Duodenal mucosa (tissue), 2 donors: ENCODE results near the gene DOCK4.

Experiments used
- H3K27ac ChIP-seq: one replicate; pipeline ENCODE4 v1.7.0; 2013; ENCODE audit warnings: low read depth, low read length
- H3K27me3 ChIP-seq, 2 donors: one replicate each; pipeline ENCODE4 v1.7.0; 2013; ENCODE audit warnings: low read length in 2 of 2, control low read depth in 1 of 2; ENCODE audit not compliant: insufficient read depth in 2 of 2, control insufficient read depth in 1 of 2
- H3K36me3 ChIP-seq, 2 donors: one replicate each; pipeline ENCODE4 v1.7.0; 2013; ENCODE audit warnings: low read length in 2 of 2, control low read depth in 1 of 2; ENCODE audit not compliant: insufficient read depth in 2 of 2, control insufficient read depth in 1 of 2
- H3K4me1 ChIP-seq, 2 donors: one replicate each; pipeline ENCODE4 v1.7.0; 2013; ENCODE audit warnings: low read length in 2 of 2, control low read depth in 1 of 2; ENCODE audit not compliant: insufficient read depth in 2 of 2, control insufficient read depth in 1 of 2
- H3K4me3 ChIP-seq, 2 donors: one replicate each; pipeline ENCODE4 v1.7.0; 2013; ENCODE audit warnings: low read length in 2 of 2, low read depth in 1 of 2
- H3K9ac ChIP-seq, 2 donors: one replicate each; pipeline ENCODE4 v1.7.0; 2013; ENCODE audit warnings: low read length in 2 of 2, low read depth in 1 of 2
- H3K9me3 ChIP-seq, 2 donors: one replicate each; pipeline ENCODE4 v1.7.0; 2013; ENCODE audit warnings: low read length in 2 of 2, control low read depth in 1 of 2; ENCODE audit not compliant: control insufficient read depth in 1 of 2

Gene DOCK4

GRCh38 chr7:112005205-112005775 lies 200.9 kb downstream of the DOCK4 start:
- Histone ChIP-seq H3K27ac (no peak overlapping the region), H3K4me3 (no peak overlapping the region), H3K36me3 (no peaks in the 10 kb centered on the region), H3K4me1 (no peaks in the 10 kb centered on the region), H3K9ac (no peak overlapping the region), H3K9me3 (no peaks in the 10 kb centered on the region), H3K27me3 (no peaks in the 10 kb centered on the region)

GRCh38 chr7:112001091-112001826 lies 204.9 kb downstream of the DOCK4 start:
- no peaks in the 10 kb centered on the region for H3K36me3 ChIP-seq
- H3K27ac ChIP-seq: no peak overlapping the region
- H3K27me3 ChIP-seq: no peaks in the 10 kb centered on the region
- H3K4me1 ChIP-seq: no peaks in the 10 kb centered on the region
- H3K9ac ChIP-seq: no peak overlapping the region
- no peak overlapping the region for H3K4me3 ChIP-seq
- no peaks in the 10 kb centered on the region for H3K9me3 ChIP-seq

GRCh38 chr7:111998326-111998725 lies 207.9 kb downstream of the DOCK4 start:
- H3K9ac ChIP-seq: no peak overlapping the region
- no peaks in the 10 kb centered on the region for H3K27me3 ChIP-seq
- H3K4me3 ChIP-seq: no peak overlapping the region
- H3K4me1 ChIP-seq: no peaks in the 10 kb centered on the region
- no peaks in the 10 kb centered on the region for H3K9me3 ChIP-seq
- no peak overlapping the region for H3K27ac ChIP-seq
- H3K36me3 ChIP-seq: no peaks in the 10 kb centered on the region

DNA sequence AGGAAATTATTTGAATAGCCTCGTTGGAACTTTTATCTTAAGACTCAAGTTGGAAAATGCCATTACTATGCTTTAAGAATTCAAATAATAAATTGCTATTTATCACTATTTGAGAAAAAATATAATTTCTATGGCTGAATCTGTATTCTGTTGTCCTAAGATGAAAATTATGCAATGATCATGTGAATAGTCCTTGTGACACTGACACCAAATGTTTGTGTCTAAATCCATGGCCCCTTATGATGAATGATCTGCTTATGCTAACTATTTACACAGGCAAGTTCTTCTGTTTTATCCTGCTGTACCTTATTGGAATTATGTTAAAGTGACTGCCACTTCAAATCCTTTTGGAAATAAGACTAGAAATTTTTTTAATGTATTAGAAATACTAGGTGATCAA lies 208.7 kb downstream of the DOCK4 start:
- H3K36me3 ChIP-seq: no peaks in the 10 kb centered on the region

DNA sequence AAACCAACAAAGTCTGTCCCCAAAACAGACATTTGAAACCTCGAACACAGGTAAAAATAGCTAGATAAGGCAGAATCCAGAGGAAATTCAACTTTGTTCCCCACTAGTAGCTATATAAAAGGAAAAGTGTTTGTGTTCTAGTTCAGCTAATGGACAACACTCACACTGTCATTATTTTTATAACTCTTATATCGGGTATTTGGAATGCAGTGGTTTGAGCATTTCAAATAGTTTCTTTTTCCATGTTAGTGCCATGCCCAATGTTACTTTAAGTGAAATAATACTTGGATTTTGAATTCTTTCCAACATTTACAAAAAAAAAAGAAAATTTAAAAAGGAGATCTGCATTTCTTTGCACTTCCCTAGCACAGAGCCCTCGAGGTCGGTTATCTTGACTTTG lies 213.6 kb downstream of the DOCK4 start:
- H3K9me3 ChIP-seq: no peaks in the 10 kb centered on the region
- no peaks in the 10 kb centered on the region for H3K36me3 ChIP-seq
- H3K4me1 ChIP-seq: no peaks in the 10 kb centered on the region
- no peak overlapping the region for H3K27ac ChIP-seq
- H3K9ac ChIP-seq: no peak overlapping the region
- no peak overlapping the region for H3K4me3 ChIP-seq
- H3K27me3 ChIP-seq: no peaks in the 10 kb centered on the region

More for the DNA sequence above, 208.7 kb downstream of the DOCK4 start:
- no peaks in the 10 kb centered on the region for H3K9me3 ChIP-seq
- H3K27me3 ChIP-seq: no peaks in the 10 kb centered on the region
- H3K4me1 ChIP-seq: no peaks in the 10 kb centered on the region
- H3K9ac ChIP-seq: no peak overlapping the region
- H3K27ac ChIP-seq: no peak overlapping the region
- H3K4me3 ChIP-seq: no peak overlapping the region

- H3K27ac ChIP-seq: no peak overlapping the region
- no peaks in the 10 kb centered on the region for H3K27me3 ChIP-seq
- H3K4me3 ChIP-seq: no peak overlapping the region
- H3K4me1 ChIP-seq: no peaks in the 10 kb centered on the region
- H3K9me3 ChIP-seq: no peaks in the 10 kb centered on the region
- H3K9ac ChIP-seq: no peak overlapping the region
- no peaks in the 10 kb centered on the region for H3K36me3 ChIP-seq
Observed at GRCh38 chr7:111990643-111991042, 215.6 kb downstream of the DOCK4 start.

DNA sequence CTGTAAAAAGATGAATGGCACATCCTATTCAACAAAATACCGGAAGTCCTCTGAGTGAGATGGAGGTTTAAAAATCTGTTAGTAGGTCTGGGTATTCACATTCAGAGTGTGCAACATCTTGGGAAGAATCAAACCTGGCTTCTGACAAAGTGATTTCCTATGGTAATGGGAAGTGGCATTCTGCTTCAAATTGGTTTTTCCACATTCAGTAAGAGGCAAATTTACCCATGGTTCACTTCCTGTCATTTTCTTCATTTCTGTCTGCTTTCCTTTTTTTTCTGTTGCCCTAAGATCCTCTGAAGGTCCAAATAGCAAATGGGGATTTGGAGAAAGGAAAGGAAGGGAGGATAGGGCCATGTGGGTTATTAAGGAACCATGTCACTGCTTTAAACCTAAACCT lies 218.3 kb downstream of the DOCK4 start:
- H3K27me3 ChIP-seq: no peaks in the 10 kb centered on the region
- H3K27ac ChIP-seq: no peak overlapping the region
- no peaks in the 10 kb centered on the region for H3K9me3 ChIP-seq
- no peaks in the 10 kb centered on the region for H3K4me1 ChIP-seq
- H3K9ac ChIP-seq: no peak overlapping the region
- no peak overlapping the region for H3K4me3 ChIP-seq
- no peaks in the 10 kb centered on the region for H3K36me3 ChIP-seq

DNA sequence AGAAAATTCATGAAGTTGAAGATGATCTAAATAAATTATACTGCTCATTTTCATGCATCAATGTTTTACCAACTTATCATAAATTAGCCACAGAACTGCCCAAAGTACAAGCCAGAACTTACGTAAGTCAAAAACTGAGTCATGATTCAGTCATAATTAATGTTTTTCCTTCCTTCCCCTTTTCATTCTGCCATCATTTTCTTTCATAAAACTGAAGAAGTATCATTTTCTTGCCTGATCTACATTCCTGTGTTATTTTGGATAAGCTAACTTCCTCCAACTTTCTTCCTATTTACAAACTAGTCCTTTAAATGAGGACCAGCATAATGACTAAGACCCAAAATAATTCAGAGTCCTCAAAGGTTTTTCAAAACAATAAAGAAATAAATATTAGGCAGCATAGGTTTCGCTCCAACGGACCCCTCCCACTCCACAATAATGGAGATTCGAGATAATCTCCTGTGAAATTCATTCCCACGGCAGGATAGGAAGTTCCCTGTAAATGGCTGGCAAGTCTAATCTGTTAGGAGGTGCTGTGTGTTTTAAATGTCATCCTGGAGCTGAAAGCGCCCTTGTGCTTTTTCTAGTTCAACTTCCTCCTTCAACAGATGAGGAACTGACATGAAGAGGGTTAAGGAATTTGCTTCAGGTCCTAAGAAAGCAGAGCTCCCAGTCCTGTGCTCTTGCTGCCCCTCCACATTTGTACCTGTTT lies 218.9 kb downstream of the DOCK4 start:
- Histone ChIP-seq H3K4me1 (no peaks in the 10 kb centered on the region), H3K9ac (no peak overlapping the region), H3K4me3 (no peak overlapping the region), H3K27me3 (no peaks in the 10 kb centered on the region), H3K36me3 (no peaks in the 10 kb centered on the region), H3K27ac (no peak overlapping the region), H3K9me3 (no peaks in the 10 kb centered on the region)

- H3K4me1 ChIP-seq: no peaks in the 10 kb centered on the region
- H3K4me3 ChIP-seq: no peak overlapping the region
- H3K9me3 ChIP-seq: no peaks in the 10 kb centered on the region
- H3K27ac ChIP-seq: no peak overlapping the region
- no peaks in the 10 kb centered on the region for H3K27me3 ChIP-seq
- H3K36me3 ChIP-seq: no peaks in the 10 kb centered on the region
- H3K9ac ChIP-seq: no peak overlapping the region
Observed at GRCh38 chr7:111986601-111987000, 219.6 kb downstream of the DOCK4 start.

DNA sequence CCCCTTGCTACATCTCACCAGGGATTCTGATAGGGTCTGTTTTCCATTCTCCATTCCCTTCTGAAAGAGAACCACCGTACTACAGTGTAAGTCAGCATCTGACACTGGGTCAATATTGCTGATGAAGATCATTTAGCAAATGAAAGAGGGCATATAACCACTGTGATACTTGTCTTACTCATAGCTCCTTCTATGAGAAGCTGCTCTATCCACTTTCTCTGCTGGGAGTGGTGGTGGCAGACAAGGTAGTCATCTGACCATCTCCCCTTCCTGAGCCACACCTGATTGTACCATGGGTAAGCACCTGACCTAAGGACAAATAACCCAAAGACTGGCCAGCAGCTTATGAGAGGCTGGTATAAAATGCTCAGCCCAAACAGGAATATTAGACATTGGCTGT lies 220.4 kb downstream of the DOCK4 start:
- H3K9ac ChIP-seq: no peak overlapping the region
- no peaks in the 10 kb centered on the region for H3K36me3 ChIP-seq
- no peak overlapping the region for H3K27ac ChIP-seq

More for the DNA sequence above, 220.4 kb downstream of the DOCK4 start:
- Histone ChIP-seq H3K4me1 (no peaks in the 10 kb centered on the region), H3K9me3 (no peaks in the 10 kb centered on the region), H3K4me3 (no peak overlapping the region), H3K27me3 (no peaks in the 10 kb centered on the region)
